NCI-H2107 treated with DMSO at 0.1 percent for 48 hours (cell line): Measurements from ENCODE around the gene CSN1S1.
"Not testable (repeated sequence)": the region's sequence is repeated elsewhere in the genome, so short reads cannot be mapped to it uniquely, and the experiment has no call there.

Experiments used
- DNase-seq: peaks from one replicate; lab custom pipeline; 2025; ENCODE audit not compliant: unreplicated experiment; lab: John Stamatoyannopoulos, UW

CSN1S1 gene, protein sequence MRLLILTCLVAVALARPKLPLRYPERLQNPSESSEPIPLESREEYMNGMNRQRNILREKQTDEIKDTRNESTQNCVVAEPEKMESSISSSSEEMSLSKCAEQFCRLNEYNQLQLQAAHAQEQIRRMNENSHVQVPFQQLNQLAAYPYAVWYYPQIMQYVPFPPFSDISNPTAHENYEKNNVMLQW

DNA sequence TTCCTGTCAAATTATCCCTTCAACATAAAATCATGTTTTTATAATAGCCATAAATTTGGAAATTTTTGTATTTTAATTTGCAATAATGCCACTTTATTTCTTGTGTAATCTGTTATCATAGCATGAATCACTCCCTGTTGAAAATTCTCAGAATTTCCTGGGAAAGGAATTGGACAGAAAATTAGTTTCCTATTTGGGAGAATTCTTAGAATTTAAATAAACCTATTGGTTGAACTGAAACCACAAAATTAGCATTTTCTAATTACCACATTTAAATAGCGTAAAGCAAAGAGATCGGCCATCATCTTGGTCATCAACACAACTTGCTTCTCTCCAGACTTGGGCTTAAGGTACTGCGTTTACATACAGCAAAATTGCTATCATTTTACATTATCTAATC, at the start of gene CSN1S1:
Gene CSN1S1, plus strand, starts transcription at position 301 of the 400 bp plus-strand sequence. CDS start 1,488 bp downstream, outside the sequence.
- DNase-seq, result no peak

DNA sequence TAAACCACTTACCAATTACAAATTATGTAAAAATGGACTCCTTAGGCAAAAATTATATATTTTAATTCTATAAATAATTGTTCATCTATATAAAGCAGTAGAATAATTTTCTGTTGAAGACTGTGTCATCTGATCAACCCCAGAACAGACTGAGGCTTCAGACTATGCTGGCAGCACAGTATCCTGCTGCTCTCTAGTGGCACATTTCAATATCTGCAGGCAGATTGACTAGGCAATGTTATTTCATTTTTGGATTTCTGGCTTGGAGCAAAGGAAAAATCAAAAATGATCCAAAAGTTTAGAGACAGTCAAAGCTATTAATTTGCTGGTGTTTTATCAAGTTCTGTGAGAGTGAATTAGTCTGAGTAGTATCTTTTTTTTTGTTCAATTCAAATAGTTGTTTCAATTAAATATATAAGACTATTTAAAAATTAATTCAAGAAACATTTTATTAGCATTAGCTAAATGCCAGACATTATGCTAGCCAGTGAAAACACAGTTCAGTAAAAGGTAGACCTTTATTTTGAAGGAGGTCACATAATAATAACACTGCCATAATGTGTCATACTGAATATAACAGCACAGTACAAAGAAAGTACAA, 49.6 kb upstream of the CSN1S1 start:
- peak; percentile 9 for DNase-seq

DNA sequence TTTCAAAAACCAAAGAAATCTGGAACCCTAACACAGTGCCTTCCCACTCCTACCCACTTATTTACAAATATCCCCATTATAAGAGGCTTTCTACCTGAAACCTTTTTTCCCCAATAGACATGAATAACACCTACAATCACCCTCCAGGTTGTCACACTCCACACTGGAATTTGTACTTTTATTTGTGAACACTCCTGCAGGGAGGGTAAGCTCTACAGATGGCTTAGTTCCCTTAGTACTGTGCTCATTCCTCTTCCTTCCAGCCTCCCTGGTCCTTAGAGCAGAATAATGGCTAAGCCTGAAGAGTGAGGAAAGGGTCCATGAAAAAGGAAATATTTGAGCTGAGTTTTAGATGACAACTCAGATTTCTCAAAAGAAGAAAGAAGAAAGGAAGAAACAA, 48.7 kb upstream of the CSN1S1 start:
- DNase-seq, result no peak

DNA sequence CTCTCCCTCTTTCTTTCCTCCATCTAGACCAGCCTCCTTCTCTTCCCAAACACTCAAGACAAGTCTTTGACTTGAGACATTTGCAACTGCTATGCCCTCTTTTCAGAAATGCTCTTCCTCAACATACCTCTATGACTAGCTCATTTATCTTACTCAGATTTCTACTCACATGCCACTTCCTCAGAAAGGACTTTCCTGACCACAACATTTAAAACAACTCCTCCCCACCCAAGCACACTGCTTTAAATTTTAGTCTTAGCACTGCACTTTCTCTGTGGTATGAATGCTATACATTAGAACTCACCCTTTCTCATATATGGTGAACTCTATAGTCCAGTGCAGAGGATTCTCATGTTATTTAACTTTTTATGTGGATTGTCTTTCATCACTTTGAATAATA, 42.5 kb upstream of the CSN1S1 start:
- no peak for DNase-seq

DNA sequence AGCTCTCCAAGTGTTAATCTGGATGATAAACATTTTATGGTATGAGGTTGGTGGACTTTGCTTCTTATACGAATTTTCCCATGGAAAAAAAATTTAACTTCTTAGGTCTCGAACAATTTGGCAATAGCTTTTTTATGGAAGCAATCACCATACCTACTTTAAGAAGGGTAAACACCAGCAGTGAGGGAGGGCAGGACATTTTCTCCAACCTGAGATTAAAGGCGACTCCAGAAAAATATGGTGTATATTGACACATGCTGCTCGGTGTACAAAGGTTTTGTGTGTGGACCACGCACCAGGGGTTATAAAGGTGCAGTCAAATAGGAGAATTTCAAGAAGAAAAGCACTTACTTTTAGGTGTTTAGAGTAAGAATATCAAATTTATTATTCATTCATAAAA, 36.7 kb upstream of the CSN1S1 start:
- no peak for DNase-seq

DNA sequence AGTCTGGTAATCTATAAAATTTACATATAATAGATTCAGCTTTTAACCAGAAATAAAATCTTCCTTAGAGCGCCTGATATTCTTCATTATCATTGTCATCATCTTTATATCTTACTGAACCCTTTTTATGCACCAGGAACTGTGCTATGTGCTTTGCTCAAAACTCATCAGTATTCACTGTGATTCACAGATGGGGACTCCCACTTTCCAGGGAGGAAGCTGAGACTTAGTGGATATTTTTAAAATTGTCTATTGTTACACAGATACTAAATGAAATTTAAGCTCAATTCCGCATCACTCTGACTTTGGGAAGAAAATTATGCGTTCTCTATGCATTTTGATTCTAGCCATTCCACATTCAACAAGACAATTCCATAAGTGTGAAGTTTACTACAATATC, 36.1 kb upstream of the CSN1S1 start:
- DNase-seq, result no peak

DNA sequence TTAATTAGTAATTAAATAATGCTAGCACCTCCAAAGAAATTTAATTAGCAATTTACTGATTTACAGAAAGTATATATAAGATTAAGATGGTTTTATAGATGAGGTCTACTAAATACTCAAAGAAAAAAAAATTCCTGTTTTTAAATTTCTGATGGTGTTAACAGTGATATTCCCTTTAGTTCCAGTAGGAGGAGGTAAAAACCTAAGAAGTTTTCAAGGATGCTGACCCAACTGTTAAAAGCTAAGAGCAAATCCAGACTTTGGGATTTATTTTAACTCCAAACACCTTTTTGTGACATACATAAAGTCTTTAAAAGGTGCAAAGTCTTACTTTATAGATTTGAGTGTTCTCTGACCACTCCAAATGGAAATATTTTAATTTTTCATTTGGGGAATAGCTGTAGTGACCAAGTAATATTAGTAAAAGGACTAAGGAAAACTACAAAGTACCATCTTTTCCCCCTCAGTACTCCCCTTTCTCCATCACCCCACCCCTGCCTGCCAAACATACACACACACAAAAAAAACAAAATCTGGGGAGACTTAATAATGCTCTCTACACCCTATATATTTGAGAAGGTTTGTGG, 34.2 kb upstream of the CSN1S1 start:
- DNase-seq, result no peak

DNA sequence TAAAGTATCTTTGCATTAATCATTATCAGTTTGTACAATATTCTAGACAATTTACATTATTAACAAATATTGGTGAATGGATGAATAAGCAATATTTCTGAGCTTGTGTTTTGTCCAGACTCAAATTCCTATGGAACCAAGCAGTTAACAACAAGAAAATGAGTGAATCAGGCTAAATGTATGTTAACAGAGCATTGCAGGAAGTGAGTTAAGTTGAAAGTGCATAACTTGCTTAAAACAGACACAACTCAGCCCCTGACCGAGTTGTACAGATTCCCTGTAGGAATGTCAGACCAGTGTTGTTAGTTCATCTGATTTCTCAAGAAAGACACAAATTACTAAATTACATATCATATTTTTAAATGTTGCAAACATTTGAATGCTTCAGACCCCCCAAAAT, 23.7 kb upstream of the CSN1S1 start:
- DNase-seq, result no peak

DNA sequence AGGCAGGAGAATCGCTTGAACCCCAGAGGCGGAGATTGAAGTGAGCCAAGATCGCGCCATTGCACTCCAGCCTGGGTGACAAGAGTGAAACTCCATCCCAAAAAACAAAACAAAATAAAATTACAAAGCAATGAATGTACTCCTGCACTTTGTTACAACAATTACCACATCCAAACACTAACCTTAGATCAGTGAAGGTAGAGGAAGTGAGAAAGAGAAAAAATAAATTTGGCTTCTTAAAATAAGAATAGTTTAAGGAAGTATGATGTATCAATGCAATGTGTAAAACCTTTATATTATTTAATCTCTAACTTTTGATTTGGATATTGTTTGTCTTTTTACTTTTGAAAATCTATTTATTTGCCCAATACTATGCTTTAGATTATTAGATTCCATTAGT, 21.7 kb upstream of the CSN1S1 start:
- no peak for DNase-seq

DNA sequence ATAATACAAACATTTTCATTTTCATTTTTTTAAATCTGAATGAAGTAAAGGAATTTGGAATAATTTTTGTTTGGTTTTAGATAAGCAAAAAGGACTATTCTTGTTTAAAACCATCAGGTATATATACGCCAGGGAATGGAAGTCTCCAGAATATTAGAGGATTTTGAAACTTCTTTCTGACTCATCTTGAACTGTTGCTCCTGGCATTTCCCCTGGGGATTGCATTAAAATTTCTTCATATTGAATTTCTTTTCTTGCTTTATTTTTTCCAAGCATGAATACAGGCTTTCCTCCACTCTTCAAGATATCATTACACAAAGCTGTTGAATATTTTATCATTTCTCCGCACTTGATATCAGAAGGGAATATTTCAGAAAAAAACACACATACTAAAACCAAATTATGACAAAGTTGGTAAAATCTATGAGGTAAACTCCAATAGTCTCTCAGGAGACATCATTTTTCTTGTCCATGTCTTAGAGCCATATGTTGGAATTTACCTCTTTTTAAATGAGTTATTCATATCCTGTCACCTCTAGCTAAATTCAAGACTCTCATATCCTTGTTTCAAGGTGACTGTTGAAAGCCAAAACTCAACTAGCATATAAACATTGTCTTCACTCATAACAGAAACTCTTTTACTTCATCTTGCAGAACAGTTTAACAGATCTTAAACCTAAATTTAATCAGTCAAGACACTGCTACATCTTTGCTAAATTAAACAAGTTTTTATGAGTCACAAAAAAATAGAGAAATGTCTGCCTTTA, 20.7 kb upstream of the CSN1S1 start:
- DNase-seq, result no peak

DNA sequence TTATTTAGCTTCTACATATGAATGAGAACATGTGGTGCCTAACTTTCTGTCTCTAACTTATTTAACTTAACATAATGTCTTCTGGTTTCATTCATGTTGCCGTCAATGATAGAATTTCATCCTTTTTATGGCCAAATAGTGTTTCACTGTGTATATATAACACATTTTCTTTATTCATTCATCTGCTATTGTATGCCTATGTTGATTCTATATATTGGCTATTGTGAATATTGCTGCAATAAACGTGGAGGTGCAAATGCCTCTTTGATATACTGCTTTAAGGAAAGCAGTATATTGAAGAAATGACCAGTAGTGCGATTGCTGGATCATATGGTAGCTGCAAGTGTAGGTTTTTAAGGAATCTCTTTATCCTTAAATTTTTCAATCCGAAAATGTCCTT, 10.0 kb upstream of the CSN1S1 start:
- DNase-seq, result no peak

DNA sequence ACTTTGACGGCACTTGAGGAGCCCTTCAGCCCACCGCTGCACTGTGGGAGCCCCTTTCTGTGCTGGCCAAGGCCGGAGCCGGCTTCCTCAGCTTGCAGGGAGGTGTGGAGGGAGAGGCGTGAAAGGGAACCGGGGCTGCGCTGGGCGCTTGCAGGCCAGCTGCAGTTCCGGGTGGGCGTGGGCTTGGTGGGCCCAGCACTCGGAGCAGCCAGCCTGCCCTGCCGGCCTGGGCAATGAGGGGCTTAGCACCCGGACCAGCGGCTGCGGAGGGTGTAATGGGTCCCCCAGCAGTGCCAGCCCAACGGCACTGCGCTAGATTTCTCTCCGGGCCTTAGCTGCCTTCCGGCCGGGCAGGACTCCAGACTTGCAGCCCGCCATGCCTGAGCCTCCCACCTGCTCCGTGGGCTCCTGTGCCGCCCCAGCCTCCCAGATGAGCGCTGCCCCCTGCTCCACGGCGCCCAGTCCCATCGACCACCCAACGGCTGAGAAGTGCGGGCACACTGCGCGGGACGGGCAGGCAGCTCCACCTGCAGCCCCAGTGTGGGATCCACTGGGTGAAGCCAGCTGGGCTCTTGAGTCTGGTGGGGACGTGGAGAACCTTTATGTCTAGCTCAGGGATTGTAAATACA, 7.0 kb upstream of the CSN1S1 start:
- DNase-seq, result not testable (repeated sequence)

DNA sequence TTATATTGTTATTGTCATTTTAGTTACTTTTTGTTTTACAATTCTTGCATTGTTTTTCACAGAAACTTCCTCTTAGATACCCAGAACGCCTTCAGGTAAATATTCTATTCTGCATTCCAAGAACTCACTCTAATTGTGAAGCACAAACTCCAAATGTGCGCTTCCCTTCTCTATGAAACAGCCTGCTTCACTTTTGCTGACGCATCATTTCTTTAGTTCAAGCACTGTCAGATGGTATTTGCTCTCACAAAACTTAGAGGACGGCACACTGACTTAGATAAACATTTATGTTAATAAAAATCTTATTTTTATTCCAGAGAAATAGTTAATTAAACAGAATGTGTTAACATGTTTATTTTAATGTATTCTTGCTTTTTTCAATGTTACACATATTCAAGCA, 3.3 kb downstream of the CSN1S1 start:
- DNase-seq, result no peak

DNA sequence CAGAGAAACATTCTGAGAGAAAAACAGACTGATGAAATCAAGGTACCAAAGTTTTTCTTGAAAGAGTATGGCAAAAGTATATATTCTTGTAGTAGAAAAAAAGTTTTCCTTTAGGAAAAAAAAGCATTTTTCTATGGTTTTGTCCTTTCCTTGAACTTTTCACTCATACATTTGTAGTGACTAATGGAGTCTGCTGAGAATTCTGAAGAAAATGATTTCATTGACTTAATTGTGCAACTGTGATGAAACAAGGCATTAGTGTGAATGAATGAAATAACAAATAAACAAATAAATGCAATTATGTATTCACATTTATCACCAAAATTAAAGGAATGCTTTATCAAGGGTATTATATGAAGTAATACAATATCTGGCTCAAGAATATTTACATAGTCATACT, 5.7 kb downstream of the CSN1S1 start:
- no peak for DNase-seq

DNA sequence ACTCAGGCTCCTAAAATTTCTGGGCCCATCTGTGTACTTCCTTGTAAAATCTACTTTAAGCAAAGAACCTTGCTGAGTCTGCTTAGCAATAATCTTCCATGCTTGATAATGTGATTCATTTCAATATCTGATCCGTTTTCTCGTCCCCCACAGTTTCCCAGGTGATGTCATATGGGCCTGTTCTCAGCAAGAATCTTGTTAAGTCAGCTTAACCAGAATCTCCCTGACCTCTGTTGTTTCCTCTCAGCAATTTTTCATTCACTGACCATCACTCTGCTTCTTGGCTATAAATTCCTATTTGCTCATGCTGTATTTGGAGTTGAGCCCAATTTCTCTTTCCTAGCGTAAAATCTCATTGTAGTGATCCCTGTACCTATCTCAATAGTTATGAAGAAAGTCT, 20.7 kb downstream of the CSN1S1 start:
- DNase-seq, result no peak

DNA sequence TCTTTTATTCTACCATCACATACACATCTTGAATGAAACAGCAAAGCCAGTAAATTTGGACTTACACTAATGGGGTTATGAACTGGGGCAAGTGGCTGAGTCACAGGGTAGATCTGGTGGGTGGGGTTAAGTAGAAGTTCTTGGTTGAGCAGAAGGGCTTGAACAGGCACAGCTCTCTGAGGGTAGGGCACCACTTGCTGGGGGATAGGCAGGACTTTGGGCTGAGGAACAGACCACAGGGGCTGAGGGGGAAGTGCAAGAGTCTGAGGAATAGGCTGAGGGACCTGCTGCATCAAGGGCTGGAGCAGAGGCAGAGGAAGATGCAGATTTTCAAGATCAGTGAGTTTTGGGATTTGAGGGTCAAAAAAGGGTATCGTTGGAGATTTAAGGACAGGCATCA, 26.3 kb downstream of the CSN1S1 start:
- DNase-seq, result no peak

DNA sequence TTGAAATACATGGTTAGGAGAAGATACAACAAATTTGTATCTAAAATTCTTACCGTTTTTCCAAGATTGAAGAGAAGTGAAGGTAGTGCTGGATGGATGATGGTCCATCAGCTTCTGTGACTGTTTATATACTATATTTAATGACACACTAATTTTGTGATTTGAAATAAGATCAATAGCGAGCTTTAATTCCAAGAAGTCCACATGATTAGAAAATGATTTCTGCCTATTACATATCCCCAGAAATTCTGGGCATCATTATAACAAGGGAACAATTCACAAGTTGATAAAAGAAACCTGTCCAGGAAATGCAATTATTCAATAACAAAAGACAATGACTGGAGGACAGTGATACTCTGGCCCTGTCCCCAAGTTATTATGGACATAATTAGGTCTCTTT, 34.8 kb downstream of the CSN1S1 start, which contains the start of gene CSN2:
Gene CSN2, minus strand, starts transcription at position 101 of the 400 bp plus-strand sequence. CDS start 4,733 bp downstream, outside the sequence.
- no peak for DNase-seq

DNA sequence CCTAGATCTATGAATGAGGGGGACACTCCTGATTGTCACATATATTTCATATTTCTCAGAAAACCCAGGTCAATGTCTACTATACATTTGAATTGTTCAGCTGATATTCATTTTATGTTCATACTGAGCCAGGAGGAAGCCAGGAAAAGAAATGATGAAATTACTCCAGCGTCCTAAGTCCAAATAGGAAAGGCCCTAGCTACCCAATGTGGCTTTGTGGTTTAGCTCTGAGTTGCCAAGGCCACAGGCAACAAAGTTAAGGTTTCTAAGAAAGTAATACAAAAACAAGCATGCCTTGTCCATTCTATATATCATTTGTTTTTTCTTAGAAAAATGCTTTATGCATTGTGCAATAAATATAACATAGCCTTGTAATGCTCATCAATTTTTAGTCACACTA, 39.2 kb downstream of the CSN1S1 start:
- DNase-seq, result no peak

DNA sequence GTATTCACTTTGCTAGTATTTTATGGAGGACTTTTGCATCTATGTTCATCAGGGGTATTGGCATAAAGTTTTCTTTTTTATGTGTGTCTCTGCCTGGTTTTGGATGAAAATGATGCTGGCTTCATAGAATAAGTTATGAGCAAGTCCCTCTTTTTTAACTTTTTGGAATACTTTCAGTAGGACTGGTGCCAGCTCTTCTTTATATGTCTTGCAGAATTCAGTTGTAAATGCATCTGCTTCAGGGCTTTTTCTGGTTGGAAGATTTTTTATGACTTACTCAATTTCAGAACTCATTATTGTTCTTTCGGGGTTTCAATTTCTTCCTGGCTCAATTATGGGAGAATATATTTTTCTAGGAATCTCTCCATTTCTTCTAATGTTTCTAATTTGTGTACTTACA, 43.8 kb downstream of the CSN1S1 start:
- no peak for DNase-seq

DNA sequence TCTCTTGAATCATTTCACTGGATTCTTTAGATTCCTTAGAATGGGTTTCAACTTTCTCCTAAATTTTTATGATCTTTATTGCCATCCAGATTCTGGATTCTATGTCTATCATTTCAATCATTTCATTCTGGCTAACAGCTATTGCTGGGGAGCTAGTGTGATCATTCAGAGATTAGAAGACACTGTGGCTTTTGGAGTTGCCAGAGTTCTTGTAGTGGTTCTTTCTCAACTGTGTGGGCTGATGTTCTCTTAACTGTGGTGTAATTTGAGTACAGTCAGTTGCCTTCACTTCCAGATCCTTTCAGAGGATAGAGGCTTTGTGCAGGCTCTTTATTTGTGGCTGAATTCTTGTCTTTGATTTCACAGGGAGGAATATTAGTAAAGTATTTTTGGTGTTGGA, 46.7 kb downstream of the CSN1S1 start:
- DNase-seq, result no peak

DNA sequence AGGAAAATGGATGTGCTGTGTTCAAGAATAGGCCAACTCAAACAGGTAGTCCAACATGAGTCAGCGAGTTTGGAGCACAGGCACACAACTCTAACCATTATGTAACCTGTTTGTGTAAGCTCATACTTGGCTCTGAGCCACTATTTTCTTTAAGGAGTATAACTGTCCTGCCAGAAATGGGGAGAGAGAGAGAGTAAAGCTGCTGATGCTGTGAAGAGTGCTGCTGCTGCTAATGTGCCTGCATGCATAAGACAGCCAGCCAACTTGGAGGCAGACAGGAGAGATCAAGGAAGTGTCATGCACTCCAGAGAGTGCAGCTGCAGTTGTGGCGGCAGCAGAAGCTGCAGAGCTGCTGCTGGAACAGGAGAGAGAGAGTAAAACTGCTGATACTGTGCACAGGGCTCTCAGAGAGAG, 53.2 kb downstream of the CSN1S1 start:
- DNase-seq, result peak; percentile 50

DNA sequence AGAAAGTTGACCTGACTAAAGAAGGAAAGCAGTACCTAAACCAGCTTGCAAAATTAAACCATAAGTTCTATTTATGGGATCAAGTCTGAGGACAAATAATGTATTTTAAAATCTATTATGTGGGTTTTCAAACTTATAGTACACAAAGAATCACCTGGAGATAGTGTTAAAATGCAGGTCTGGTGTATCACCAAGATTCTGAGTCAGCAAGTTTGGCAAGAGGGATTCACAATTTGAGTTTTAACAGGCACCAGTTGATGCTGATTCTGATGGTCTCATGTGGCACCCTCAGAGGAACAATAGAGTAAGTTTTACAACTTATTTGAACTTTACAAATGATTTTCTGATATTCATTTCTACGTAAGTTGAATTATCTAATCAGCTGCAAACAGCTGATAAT, 55.8 kb downstream of the CSN1S1 start:
- DNase-seq, result no peak
